Stomach (tissue), 4 donors: ENCODE data around the gene WBP2.
A peak's percentile ranks its signal among the peaks of the same experiment; 100 is the strongest.

Experiments
- CTCF ChIP-seq, 7 experiments: fragments of 450-650 bp in 4 of 7; fragments of 200-600 bp in 3 of 7; sonication (generic) in 3 of 7; IDR thresholded peaks; one replicate each; pipeline ENCODE4 v1.5.1; 2016 to 2019; ENCODE audit warnings: antibody characterized with exemption in 7 of 7, control low read depth in 2 of 7, mild to moderate bottlenecking in 1 of 7
- EP300 ChIP-seq: sonication (generic); formaldehyde crosslinking; IDR thresholded peaks from one replicate; pipeline ENCODE4 v1.6.1; 2017; ENCODE audit warnings: antibody characterized with exemption
- POLR2A ChIP-seq, 4 donors: fragments of 450-650 bp; IDR thresholded peaks; one replicate each; pipeline ENCODE4 v1.6.1; 2016; ENCODE audit warnings: antibody characterized with exemption in 4 of 4, control low read depth in 2 of 4, mild to moderate bottlenecking in 1 of 4, moderate library complexity in 1 of 4
- POLR2AphosphoS5 ChIP-seq, 3 donors: sonication (generic); formaldehyde crosslinking; IDR thresholded peaks; one replicate each; pipeline ENCODE4 v1.6.1; 2016; ENCODE audit warnings: antibody characterized with exemption in 3 of 3

GRCh38 chr17:75875940-75876189, 20.7 kb upstream of the WBP2 start:
- TF ChIP-seq CTCF (IDR thresholded peaks at IDR 0.05) = no peak
- peak; percentile 6 for TF ChIP-seq EP300
- TF ChIP-seq POLR2A (IDR thresholded peaks at IDR 0.05) = no peak
- no peak for TF ChIP-seq POLR2AphosphoS5 (IDR thresholded peaks at IDR 0.05)
